Subcutaneous abdominal adipose tissue (tissue), 5 donors: ENCODE data around the gene OR2AE1.

ENCODE experiments used
- H3K27ac ChIP-seq: one replicate; pipeline ENCODE4 v1.7.0; 2013; ENCODE audit warnings: low read depth, mild to moderate bottlenecking, inconsistent platforms, low read length, moderate library complexity
- H3K27me3 ChIP-seq, 5 donors: one replicate each; pipeline ENCODE4 v1.7.0; 2013; ENCODE audit warnings: low read length in 5 of 5, inconsistent platforms in 1 of 5; ENCODE audit not compliant: control insufficient read depth in 5 of 5, insufficient read depth in 4 of 5
- H3K36me3 ChIP-seq, 5 donors: one replicate each; pipeline ENCODE4 v1.7.0; 2013; ENCODE audit warnings: low read length in 5 of 5; ENCODE audit not compliant: control insufficient read depth in 5 of 5, insufficient read depth in 5 of 5
- H3K4me1 ChIP-seq, 5 donors: one replicate each; pipeline ENCODE4 v1.7.0; 2013; ENCODE audit warnings: low read length in 5 of 5, mild to moderate bottlenecking in 3 of 5, moderate library complexity in 1 of 5; ENCODE audit not compliant: control insufficient read depth in 5 of 5, insufficient read depth in 5 of 5
- H3K4me3 ChIP-seq, 5 donors: one replicate each; pipeline ENCODE4 v1.7.0; 2013; ENCODE audit warnings: low read length in 5 of 5, low read depth in 1 of 5
- H3K9ac ChIP-seq, 5 donors: one replicate each; pipeline ENCODE4 v1.7.0; 2013; ENCODE audit warnings: low read length in 5 of 5, mild to moderate bottlenecking in 4 of 5, moderate library complexity in 3 of 5
- H3K9me3 ChIP-seq, 5 donors: one replicate each; pipeline ENCODE4 v1.7.0; 2013; ENCODE audit warnings: low read length in 5 of 5; ENCODE audit not compliant: control insufficient read depth in 5 of 5
- donor health status: healthy.
- donor health status: healthy.
- donor health status: healthy.
- donor health status: healthy.
- donor health status: healthy.

OR2AE1 gene

GRCh38 chr7:99876933-99877332, at the start of gene OR2AE1:
TSS of gene OR2AE1 (minus strand) at chr7:99877033. CDS start at chr7:99877033, 0 bp downstream.
- H3K4me1 ChIP-seq: no peaks in the 10 kb centered on the region
- H3K9ac ChIP-seq: no peak within 1 kb of the TSS
- no peak within 1 kb of the TSS for H3K4me3 ChIP-seq
- H3K9me3 ChIP-seq: no peaks in the 10 kb centered on the region
- H3K27me3 ChIP-seq: no peaks in the 10 kb centered on the region
- H3K27ac ChIP-seq: no peak within 1 kb of the TSS
- H3K36me3 ChIP-seq: peaks cover 0 to 10% (median 4%) of the 10 kb centered on the region in 5 donors

DNA sequence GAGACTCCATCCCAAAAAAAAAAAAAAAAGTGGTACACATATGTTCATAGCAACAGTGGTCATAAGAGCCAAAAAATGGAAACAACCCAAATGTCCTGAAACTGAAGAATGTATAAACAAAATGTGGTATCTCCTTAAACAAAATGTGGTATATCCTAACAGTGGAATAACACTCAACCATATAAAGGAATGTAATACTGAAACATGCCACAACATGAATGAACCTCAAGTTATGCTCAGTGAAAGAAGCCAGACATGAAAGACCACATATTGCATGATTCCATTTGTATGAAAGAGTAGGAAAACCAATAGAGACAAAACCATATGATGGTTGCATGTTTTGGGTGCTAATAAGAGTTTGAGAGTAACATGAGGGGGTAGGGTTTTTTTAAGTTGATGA, 49.5 kb upstream of the OR2AE1 start:
- no peak overlapping the region for H3K9ac ChIP-seq
- peaks cover 0 to 3% (median 0%) of the 10 kb centered on the region in 5 donors for H3K36me3 ChIP-seq
- H3K9me3 ChIP-seq: no peaks in the 10 kb centered on the region

GRCh38 chr7:99923200-99923599, 46.4 kb upstream of the OR2AE1 start:
- Histone ChIP-seq H3K9ac (no peak overlapping the region), H3K4me3 (no peak overlapping the region), H3K27ac (no peak overlapping the region), H3K27me3 (peaks cover 0 to 10% (median 0%) of the 10 kb centered on the region in 5 donors), H3K36me3 (peaks cover 0 to 4% (median 0%) of the 10 kb centered on the region in 5 donors), H3K4me1 (peaks cover 0 to 21% (median 16%) of the 10 kb centered on the region in 5 donors), H3K9me3 (no peaks in the 10 kb centered on the region)

More for the DNA sequence above, 49.5 kb upstream of the OR2AE1 start:
- Histone ChIP-seq H3K27ac (no peak overlapping the region), H3K4me1 (peaks cover 0 to 13% (median 8%) of the 10 kb centered on the region in 5 donors), H3K27me3 (peaks cover 0 to 15% (median 0%) of the 10 kb centered on the region in 5 donors), H3K4me3 (no peak overlapping the region)

- H3K9ac ChIP-seq: peak overlapping the region in 4 of 5 donors; percentile 89 to 96 (median 94)
- H3K27me3 ChIP-seq: no peaks in the 10 kb centered on the region
- no peaks in the 10 kb centered on the region for H3K9me3 ChIP-seq
- peaks cover 7 to 42% (median 33%) of the 10 kb centered on the region in 5 donors for H3K4me1 ChIP-seq
- peaks cover 6 to 18% (median 10%) of the 10 kb centered on the region in 5 donors for H3K36me3 ChIP-seq
- H3K27ac ChIP-seq: peak overlapping the region; percentile 82
- peak overlapping the region; percentile 90 to 98 (median 91) for H3K4me3 ChIP-seq
Observed at GRCh38 chr7:99920149-99920548, 43.3 kb upstream of the OR2AE1 start.

DNA sequence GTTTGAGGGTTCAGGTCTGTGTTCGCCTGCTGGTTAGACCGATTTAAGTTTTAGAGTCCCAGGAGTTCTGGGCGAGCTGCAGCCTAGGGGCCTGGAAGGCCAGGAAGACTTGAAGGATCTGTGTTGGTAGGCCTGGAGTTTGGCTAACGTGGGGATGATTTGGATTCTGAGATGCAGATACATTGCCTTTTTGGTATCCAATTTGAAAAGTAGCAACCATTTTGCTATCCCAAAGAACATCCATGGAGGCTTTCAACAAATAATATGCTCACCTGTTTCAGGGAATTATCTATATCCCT, 42.9 kb upstream of the OR2AE1 start:
- H3K9ac ChIP-seq: peak overlapping the region; percentile 66 to 96 (median 94)
- H3K36me3 ChIP-seq: peaks cover 6 to 21% (median 12%) of the 10 kb centered on the region in 5 donors
- peaks cover 7 to 42% (median 33%) of the 10 kb centered on the region in 5 donors for H3K4me1 ChIP-seq
- H3K27me3 ChIP-seq: no peaks in the 10 kb centered on the region
- H3K4me3 ChIP-seq: peak overlapping the region; percentile 90 to 98 (median 91)
- no peaks in the 10 kb centered on the region for H3K9me3 ChIP-seq
- peak overlapping the region; percentile 82 for H3K27ac ChIP-seq

DNA sequence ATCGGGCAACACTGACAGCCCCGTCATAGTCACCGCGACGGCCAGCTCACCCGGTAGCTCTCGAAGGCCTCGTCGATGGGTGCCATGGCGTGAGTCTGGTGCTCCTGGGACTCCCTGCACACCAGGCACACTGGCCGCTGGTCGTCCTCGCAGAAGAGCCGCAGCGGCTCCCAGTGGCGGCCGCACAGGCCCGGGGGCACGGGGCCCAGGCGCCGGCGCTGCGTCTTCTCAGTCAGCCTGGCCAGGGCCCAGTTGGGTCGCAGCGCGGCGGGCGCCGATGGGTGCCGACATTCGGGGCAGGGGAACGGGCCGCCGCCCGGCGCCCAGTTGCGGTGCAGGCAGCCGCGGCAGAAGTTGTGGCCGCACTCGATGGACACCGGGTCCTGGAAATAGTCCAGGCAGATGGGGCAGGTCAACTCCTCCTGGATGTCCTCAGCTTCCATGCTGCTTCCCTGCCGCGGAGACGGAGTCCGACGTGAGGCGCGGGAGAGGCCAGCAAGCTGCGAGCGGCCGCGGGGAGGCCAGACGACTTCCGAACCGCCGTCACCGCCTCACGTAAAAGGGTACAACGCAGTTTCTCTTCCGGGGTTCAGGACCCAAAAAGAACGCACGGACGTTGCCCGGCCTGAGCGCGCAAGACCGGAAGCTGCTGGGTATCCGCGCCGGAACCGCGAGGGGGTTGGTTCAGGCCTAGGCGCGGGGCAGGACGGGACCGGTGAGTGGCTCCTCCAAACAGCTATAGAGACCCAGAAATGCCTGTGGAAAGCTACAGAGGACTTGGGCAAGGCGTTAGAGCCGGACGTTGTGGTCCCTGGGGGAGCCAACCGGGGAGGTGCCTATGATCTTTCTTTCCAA, 42.4 kb upstream of the OR2AE1 start, which contains the start of gene TRIM4:
Gene TRIM4, minus strand, starts transcription at position 572 of the 855 bp plus-strand sequence. Its CDS starts 129 bp downstream, at position 443.
- Histone ChIP-seq H3K27ac (peak within 1 kb of the TSS; percentile 82), H3K4me1 (peaks cover 7 to 42% (median 33%) of the 10 kb centered on the region in 5 donors), H3K36me3 (peaks cover 7 to 21% (median 12%) of the 10 kb centered on the region in 5 donors), H3K9me3 (no peaks in the 10 kb centered on the region), H3K27me3 (no peaks in the 10 kb centered on the region), H3K9ac (peak within 1 kb of the TSS; percentile 66 to 96 (median 94)), H3K4me3 (peak within 1 kb of the TSS; percentile 90 to 98 (median 91))

DNA sequence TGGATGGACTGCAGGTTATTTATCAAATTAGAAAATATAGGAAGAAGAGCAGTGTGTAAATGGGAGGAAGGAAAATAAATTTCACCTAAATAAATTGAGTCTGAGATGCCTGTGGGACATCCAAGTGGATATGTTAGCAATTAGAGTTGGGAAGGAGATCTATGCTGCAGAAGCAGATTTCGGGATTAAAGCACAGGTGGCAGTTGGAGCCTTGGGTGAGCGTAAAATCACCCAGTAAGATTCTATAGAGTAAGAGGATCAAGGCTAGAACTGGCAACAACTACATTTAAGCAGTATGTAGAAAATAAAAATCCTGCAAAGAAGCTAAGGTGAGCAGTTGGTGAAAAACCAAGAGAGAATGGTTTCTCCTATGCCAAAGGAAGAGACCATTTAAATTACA, 34.1 kb upstream of the OR2AE1 start:
- Histone ChIP-seq H3K27ac (no peak overlapping the region), H3K36me3 (peaks cover 21 to 51% (median 38%) of the 10 kb centered on the region in 5 donors)

GRCh38 chr7:99901581-99901980, 24.7 kb upstream of the OR2AE1 start:
- Histone ChIP-seq H3K27ac (no peak overlapping the region), H3K27me3 (no peaks in the 10 kb centered on the region), H3K9me3 (no peaks in the 10 kb centered on the region), H3K9ac (no peak overlapping the region), H3K4me1 (peaks cover 0 to 3% (median 0%) of the 10 kb centered on the region in 5 donors), H3K36me3 (peaks cover 29 to 83% (median 57%) of the 10 kb centered on the region in 5 donors), H3K4me3 (no peak overlapping the region)

More for the DNA sequence above, 34.1 kb upstream of the OR2AE1 start:
- Histone ChIP-seq H3K9me3 (no peaks in the 10 kb centered on the region), H3K9ac (no peak overlapping the region), H3K27me3 (no peaks in the 10 kb centered on the region), H3K4me3 (no peak overlapping the region), H3K4me1 (no peaks in the 10 kb centered on the region)

DNA sequence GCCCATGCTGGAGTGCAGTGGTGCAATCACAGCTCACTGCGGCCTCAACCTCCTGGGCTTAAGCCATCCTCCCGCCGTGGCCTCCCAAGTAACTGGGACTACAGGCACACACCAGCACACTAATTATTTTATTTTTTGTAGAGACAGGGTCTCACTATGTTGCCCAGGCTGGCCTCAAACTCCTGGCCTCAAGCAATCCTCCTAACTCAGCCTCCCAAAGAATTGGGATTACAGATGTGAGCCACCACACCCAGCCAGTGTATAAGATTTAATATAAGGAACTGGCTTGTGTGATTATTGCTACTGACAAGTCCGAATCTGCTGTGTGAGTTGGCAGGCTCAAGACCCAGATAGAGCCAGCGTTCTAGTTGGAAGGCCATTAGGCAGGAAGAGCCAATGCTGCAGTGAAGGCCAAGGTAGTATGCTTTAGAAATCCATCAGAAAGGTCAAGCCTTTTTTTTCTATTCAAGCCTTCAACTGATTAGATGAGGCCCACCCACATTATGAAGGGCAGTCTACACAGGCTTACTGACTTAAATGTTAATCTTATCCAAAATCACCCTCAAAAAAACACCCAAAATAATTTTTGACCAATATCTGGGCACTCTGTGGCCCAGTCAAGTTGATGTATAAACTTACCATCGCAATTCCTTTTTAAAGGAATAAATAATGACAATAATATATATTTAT, 23.1 kb upstream of the OR2AE1 start:
- peaks cover 26 to 66% (median 50%) of the 10 kb centered on the region in 5 donors for H3K36me3 ChIP-seq
- no peak overlapping the region for H3K27ac ChIP-seq
- H3K9me3 ChIP-seq: no peaks in the 10 kb centered on the region
- H3K27me3 ChIP-seq: no peaks in the 10 kb centered on the region
- peaks cover 0 to 3% (median 0%) of the 10 kb centered on the region in 5 donors for H3K4me1 ChIP-seq
- H3K9ac ChIP-seq: no peak overlapping the region
- no peak overlapping the region for H3K4me3 ChIP-seq

DNA sequence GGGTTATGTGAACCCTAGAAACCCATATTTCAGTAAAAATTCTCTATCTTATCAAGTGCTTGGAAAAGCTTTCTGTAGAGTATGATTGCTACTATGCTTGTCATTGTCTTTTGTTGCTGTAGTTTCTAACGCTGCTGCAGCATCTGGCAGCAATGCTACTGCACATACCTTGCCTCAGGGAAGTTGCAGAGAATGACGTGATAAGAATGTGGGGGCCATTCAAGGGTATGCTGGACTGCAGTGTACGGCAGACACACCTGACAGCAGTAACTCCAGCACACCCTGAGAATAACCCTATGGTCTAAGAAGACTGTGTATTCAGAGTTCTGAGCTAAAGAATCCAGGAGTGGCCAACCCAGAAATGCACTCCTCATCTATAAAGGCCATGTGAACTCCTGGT, 22.0 kb upstream of the OR2AE1 start:
- H3K4me1 ChIP-seq: no peaks in the 10 kb centered on the region
- no peaks in the 10 kb centered on the region for H3K27me3 ChIP-seq
- H3K36me3 ChIP-seq: peaks cover 26 to 58% (median 44%) of the 10 kb centered on the region in 5 donors
- no peak overlapping the region for H3K27ac ChIP-seq
- no peaks in the 10 kb centered on the region for H3K9me3 ChIP-seq
- H3K9ac ChIP-seq: no peak overlapping the region
- no peak overlapping the region for H3K4me3 ChIP-seq
